Right lung (tissue), 5 donors: ENCODE measurements around the gene FAM184A. TPM values are rescaled to one million over a fixed set of nuclear protein-coding genes. Genes with fewer than 3 reads are reported as not detected.

Source experiments
- DNase-seq, 2 donors: peaks; one replicate each; pipeline ENCODE4 v3.0.0-alpha.2; 2013
- polyA plus RNA-seq, 5 donors: library from polyadenylated mRNA; unstranded; fragments of 120-200 nt; gene quantifications; one replicate each; pipeline versions ENCODE4 v1.2.1 to v1.2.3, GENCODE V29; 2013; ENCODE audit warnings: inconsistent platforms in 1 of 5, low replicate concordance in 1 of 5; ENCODE audit not compliant: insufficient read length in 5 of 5, insufficient read depth in 1 of 5

FAM184A gene
- polyA plus RNA-seq, 5 donors: 62.5 to 123 (median 89.6) TPM

- DNase-seq: no peak
Measured at GRCh38 chr6:118914598-118914997, 163.9 kb downstream of the FAM184A start.

- DNase-seq: no peak
Measured at GRCh38 chr6:118913161-118913560, 165.3 kb downstream of the FAM184A start.

GRCh38 chr6:118912646-118913045, 165.8 kb downstream of the FAM184A start:
- DNase-seq: no peak

Other genes starting within 250 kb of the FAM184A start
- gene ASF1A, start 184.5 kb downstream of the FAM184A start, polyA plus RNA-seq: 10 to 100 TPM; 36.1 to 59.8 (median 47.3) TPM
- 10 to 100 TPM; 15.1 to 24.4 (median 21.5) TPM for gene MCM9, start 143.5 kb downstream of the FAM184A start, polyA plus RNA-seq